Activated CD8-positive, alpha-beta T cell treated with anti-CD3 and anti-CD28 coated beads for 36 hours (primary cell): ENCODE data around the gene SMTNL2. TPM values are rescaled to one million over a fixed set of nuclear protein-coding genes. Genes with fewer than 3 reads are reported as not detected.

Experiments used
- ATAC-seq: fragments of 200-7000 bp; cut with Tn5 transposase; one replicate; pipeline ENCODE4 v1.10.0; 2021; ENCODE audit warnings: mild to moderate bottlenecking, moderate library complexity
- CTCF ChIA-PET: fragments of 350-600 bp; sonication (Branson Sonifier 250); formaldehyde crosslinking; loops from one replicate; lab custom pipeline; 2021; ENCODE audit warnings: antibody characterized with exemption; lab: Charles Lee
- POLR2A ChIA-PET: fragments of 350-600 bp; sonication (Branson Sonifier 250); formaldehyde crosslinking; loops from one replicate; lab custom pipeline; 2021; ENCODE audit warnings: antibody characterized with exemption; lab: Charles Lee
- DNase-seq: peaks from one replicate; pipeline ENCODE4 v3.0.0-alpha.2; 2020
- H3K27ac Mint-ChIP-seq: one replicate; pipeline ENCODE4 v1.8.0; 2021; ENCODE audit warnings: mild to moderate bottlenecking, mixed read lengths
- H3K27me3 Mint-ChIP-seq: one replicate; pipeline ENCODE4 v1.8.0; 2021; ENCODE audit warnings: mixed read lengths
- H3K36me3 Mint-ChIP-seq: one replicate; pipeline ENCODE4 v1.8.0; 2021; ENCODE audit warnings: low read depth, mixed read lengths
- H3K4me1 Mint-ChIP-seq: one replicate; pipeline ENCODE4 v1.8.0; 2021; ENCODE audit warnings: low read depth, mixed read lengths
- H3K4me3 Mint-ChIP-seq: one replicate; pipeline ENCODE4 v1.8.0; 2021; ENCODE audit warnings: mild to moderate bottlenecking, moderate library complexity, mixed read lengths
- H3K9me3 Mint-ChIP-seq: one replicate; pipeline ENCODE4 v1.8.0; 2021; ENCODE audit warnings: mixed read lengths
- CTCF ChIP-seq: fragments of 200-600 bp; IDR thresholded peaks from one replicate; pipeline ENCODE4 v1.8.0; 2022; ENCODE audit warnings: antibody characterized with exemption, mild to moderate bottlenecking
- intact Hi-C: fragments of 100-400 bp; cut with micrococcal nuclease; formaldehyde crosslinking; loops from one replicate; pipeline ENCODE4 v1.10.0; 2022
- total RNA-seq, 2 experiments: library from RNA; stranded (reverse); gene quantifications; one replicate each; pipeline ENCODE4 v1.2.3, GENCODE V29; 2021

The SMTNL2 gene
- total RNA-seq, 2 experiments from 2014 or later = not detected

- DNase-seq (no peak), ATAC-seq (no peak)
- peaks cover 5% of the 10 kb centered on the region for H3K36me3 Mint-ChIP-seq
- no peaks in the 10 kb centered on the region for H3K27me3 Mint-ChIP-seq
- ChIA-PET POLR2A (no interaction called here), CTCF (interaction anchor here (1.4 to 1.5 kb wide), 2 partner anchors 8 to 67 kb away, joined by 4 to 5 read pairs; no protein-coding TSS in a partner anchor)
- no peak overlapping the region for H3K4me3 Mint-ChIP-seq
- H3K9me3 Mint-ChIP-seq = no peaks in the 10 kb centered on the region
- peaks cover 38% of the 10 kb centered on the region for H3K4me1 Mint-ChIP-seq
- no peak for TF ChIP-seq CTCF
- H3K27ac Mint-ChIP-seq = no peak overlapping the region
- intact Hi-C loops = no loop called here
Measured at GRCh38 chr17:4559139-4559791, 25.1 kb upstream of the SMTNL2 start.

- H3K4me3 Mint-ChIP-seq = no peak overlapping the region
- no peaks in the 10 kb centered on the region for H3K27me3 Mint-ChIP-seq
- POLR2A ChIA-PET = interaction anchor here (1.0 to 1.3 kb wide), 2 partner anchors 8 to 16 kb away, joined by 3 to 4 read pairs; no protein-coding TSS in a partner anchor
Measured at GRCh38 chr17:4559966-4560365, 24.4 kb upstream of the SMTNL2 start.

GRCh38 chr17:4560421-4560820 is 23.9 kb upstream of the SMTNL2 start, which contains the start of gene GGT6:
GGT6 (minus strand) TSS chr17:4560577; CDS start chr17:4560521, 56 bp downstream.
- H3K4me1 Mint-ChIP-seq = peaks cover 38% of the 10 kb centered on the region
- no peaks in the 10 kb centered on the region for H3K27me3 Mint-ChIP-seq
- ATAC-seq (no peak), DNase-seq (no peak)
- H3K9me3 Mint-ChIP-seq = no peaks in the 10 kb centered on the region
- intact Hi-C loops = loop anchor here (10.0 kb wide), 1 partner anchor 144 kb away; the partner anchor contains the start of gene PELP1
- TF ChIP-seq CTCF = no peak
- CTCF ChIA-PET = interaction anchor here (1.4 kb wide), 1 partner anchor 66 kb away, joined by 5 read pairs; no protein-coding TSS in a partner anchor
- no peak within 1 kb of the TSS for H3K4me3 Mint-ChIP-seq
- no peaks in the 10 kb centered on the region for H3K36me3 Mint-ChIP-seq
- no peak within 1 kb of the TSS for H3K27ac Mint-ChIP-seq
- POLR2A ChIA-PET = interaction anchor here (0.5 to 1.3 kb wide), 3 partner anchors 9 to 149 kb away, joined by 3 to 4 read pairs (median 3); no protein-coding TSS in a partner anchor

More at GRCh38 chr17:4559966-4560365, 24.4 kb upstream of the SMTNL2 start:
- Mint-ChIP-seq H3K27ac (no peak overlapping the region), H3K9me3 (no peaks in the 10 kb centered on the region), H3K36me3 (no peaks in the 10 kb centered on the region), H3K4me1 (peaks cover 37% of the 10 kb centered on the region)
- no peak for TF ChIP-seq CTCF
- CTCF ChIA-PET = interaction anchor here (1.4 to 1.5 kb wide), 2 partner anchors 7 to 67 kb away, joined by 4 to 5 read pairs; no protein-coding TSS in a partner anchor
- DNase-seq (no peak), ATAC-seq (no peak)
- intact Hi-C loops = loop anchor here (10.0 kb wide), 1 partner anchor 145 kb away; the partner anchor contains the start of gene PELP1

GRCh38 chr17:4560837-4561256 is 23.5 kb upstream of the SMTNL2 start:
- intact Hi-C loops = loop anchor here (10.0 kb wide), 1 partner anchor 144 kb away; the partner anchor contains the start of gene PELP1
- CTCF ChIA-PET = interaction anchor here (1.6 kb wide), 1 partner anchor 140 kb away, joined by 5 read pairs; no protein-coding TSS in a partner anchor
- Mint-ChIP-seq H3K27me3 (no peaks in the 10 kb centered on the region), H3K9me3 (no peaks in the 10 kb centered on the region), H3K4me1 (peaks cover 38% of the 10 kb centered on the region), H3K27ac (no peak overlapping the region), H3K36me3 (no peaks in the 10 kb centered on the region), H3K4me3 (no peak overlapping the region)
- POLR2A ChIA-PET = interaction anchor here (0.5 to 1.3 kb wide), 3 partner anchors 9 to 148 kb away, joined by 3 to 4 read pairs (median 3); no protein-coding TSS in a partner anchor
- ATAC-seq (no peak), DNase-seq (no peak)
- no peak for TF ChIP-seq CTCF
